Cardiac septum (tissue), 1 donor: ENCODE data around the gene TRIM36. TPM values are rescaled to one million over a fixed set of nuclear protein-coding genes. Genes with fewer than 3 reads are reported as not detected.

Experiments
- DNase-seq: peaks from one replicate; pipeline ENCODE4 v3.0.0-alpha.2; 2020; ENCODE audit warnings: low spot score
- intact Hi-C: fragments of 100-400 bp; cut with DNase I; formaldehyde crosslinking; loops from one replicate; pipeline ENCODE4 v1.14.0; 2022
- total RNA-seq: library from RNA; stranded (reverse); fragmentation: NEBNext Ultra II Directional; extraction: Animal tissue kit (Norgen Biotek cat#: 25700); gene quantifications from one replicate; pipeline ENCODE4 v1.2.1, GENCODE V29; 2021
- donor health status: DM: no; HTN: no; CAD: no.

The TRIM36 gene
- total RNA-seq, 1 donor from 2014 or later = 0.75 TPM

DNA sequence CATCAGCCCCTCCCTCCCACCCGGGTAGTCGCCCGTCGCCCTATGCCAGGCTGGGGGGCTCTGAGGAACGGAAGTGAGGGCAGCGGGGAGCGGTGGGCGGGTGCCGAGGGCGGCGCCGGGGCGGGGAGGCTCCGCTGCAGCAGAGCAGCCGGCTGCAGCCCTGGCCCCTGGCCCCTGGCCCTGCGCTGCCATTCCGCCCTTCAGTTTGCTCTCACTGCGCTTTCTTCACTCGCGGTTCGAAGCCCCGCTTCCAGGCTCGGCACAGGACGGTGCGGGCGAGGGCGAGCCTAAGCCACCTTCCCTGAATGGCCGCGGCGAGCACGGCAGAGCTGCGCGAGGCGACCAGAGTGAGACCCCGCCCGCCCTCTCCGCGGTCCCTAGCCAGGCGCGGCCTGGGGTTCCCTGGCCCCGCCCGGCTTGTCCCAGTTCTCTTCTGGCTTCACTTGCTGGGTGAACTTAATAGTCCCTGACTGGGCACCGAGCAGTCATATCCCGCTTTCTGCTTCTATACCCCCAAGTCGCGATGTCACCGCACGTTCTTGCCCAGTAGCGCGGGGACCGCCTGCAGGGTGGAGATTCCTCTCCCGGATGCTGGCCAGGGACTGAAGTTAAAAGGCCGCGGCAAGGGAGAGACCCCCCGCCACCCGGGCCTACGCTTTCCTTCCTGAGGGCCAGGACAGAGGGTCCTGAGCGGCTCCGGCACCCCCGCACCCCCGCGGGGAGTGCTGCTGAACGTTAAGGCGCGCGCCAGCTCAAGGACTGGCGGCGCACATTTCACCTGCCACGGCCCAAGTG, 623 bp upstream of the TRIM36 start:
- DNase-seq = no peak
- intact Hi-C loops = loop anchor here (10.0 kb wide), 1 partner anchor 674 kb away; the partner anchor contains the start of genes AP3S1 and ATG12

- DNase-seq = no peak
Observed at GRCh38 chr5:115168829-115169486, 750 bp downstream of the TRIM36 start.

GRCh38 chr5:115166744-115167393, 2.8 kb downstream of the TRIM36 start:
- intact Hi-C loops = no loop called here
- DNase-seq = no peak

More at GRCh38 chr5:115168829-115169486, 750 bp downstream of the TRIM36 start:
- intact Hi-C loops = no loop called here

GRCh38 chr5:115165790-115166189, 3.9 kb downstream of the TRIM36 start:
- intact Hi-C loops = no loop called here
- no peak for DNase-seq

DNA sequence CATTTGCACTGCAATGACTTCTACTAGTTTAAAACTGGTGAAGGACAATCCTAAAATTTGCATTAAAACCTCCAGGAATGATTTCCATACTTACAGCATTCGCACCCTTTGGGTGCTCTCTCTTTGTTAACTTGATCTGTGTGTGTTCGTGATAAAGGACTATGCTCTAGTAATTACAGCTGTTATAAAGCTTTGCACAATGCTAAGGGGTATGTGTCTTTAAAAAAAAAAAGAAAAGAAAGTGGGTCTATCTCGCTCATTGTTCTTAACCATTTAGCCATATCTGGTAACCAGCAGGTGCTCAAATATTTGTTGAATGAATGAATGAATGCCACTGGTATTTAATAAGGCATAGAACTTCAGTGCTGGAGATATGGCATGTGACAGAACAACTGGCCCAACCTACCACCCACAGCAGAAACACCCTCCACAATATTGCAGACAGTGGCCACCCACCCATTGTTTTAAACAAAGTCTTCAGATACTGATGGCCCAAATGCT, 8.7 kb downstream of the TRIM36 start:
- intact Hi-C loops = no loop called here
- DNase-seq = no peak

- DNase-seq = no peak
- intact Hi-C loops = no loop called here
Observed at GRCh38 chr5:115151208-115151805, 18.4 kb downstream of the TRIM36 start.

DNA sequence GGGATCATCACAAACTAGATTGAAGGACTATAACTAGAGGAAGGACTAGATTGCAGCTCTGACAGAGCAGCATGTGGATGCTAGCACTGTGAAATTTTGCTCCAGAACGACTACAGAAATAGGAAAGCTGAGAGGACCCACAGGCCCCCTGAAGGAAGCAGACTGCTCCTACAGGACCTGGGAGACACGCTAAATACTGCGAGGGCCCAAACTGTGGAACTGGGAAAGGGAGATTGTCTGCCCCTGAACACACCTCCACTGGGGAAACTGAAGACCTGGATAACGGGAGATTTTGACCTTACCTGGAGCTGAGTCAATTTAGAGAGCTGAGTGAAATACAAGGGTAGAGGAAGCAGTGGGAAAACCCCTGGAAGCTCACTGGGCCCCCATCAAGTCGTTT, 19.2 kb downstream of the TRIM36 start:
- intact Hi-C loops = no loop called here
- DNase-seq = no peak

GRCh38 chr5:115147052-115147451, 22.7 kb downstream of the TRIM36 start:
- no peak for DNase-seq
- intact Hi-C loops = no loop called here

DNA sequence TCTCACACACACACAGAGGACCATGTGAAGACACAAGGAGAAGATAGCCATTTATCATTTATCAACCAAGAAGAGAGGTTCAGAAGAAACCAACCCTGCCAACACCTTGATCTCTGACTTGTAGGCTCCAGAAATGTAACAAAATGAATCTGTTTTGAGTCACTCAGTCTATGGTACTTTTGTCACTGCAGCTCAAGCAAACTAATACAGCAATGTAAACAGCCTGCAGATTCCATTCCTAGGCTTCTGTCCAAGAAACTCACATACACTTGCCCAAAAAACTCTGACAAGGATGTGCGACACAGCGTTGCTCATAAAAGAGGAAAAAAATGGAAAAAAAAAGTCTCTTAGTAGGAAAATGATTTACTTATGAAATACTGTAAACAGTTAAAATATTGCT, 33.4 kb downstream of the TRIM36 start:
- intact Hi-C loops = no loop called here

GRCh38 chr5:115132465-115132864, 37.2 kb downstream of the TRIM36 start:
- intact Hi-C loops = no loop called here
- no peak for DNase-seq

More for the DNA sequence above, 33.4 kb downstream of the TRIM36 start:
- DNase-seq = no peak

DNA sequence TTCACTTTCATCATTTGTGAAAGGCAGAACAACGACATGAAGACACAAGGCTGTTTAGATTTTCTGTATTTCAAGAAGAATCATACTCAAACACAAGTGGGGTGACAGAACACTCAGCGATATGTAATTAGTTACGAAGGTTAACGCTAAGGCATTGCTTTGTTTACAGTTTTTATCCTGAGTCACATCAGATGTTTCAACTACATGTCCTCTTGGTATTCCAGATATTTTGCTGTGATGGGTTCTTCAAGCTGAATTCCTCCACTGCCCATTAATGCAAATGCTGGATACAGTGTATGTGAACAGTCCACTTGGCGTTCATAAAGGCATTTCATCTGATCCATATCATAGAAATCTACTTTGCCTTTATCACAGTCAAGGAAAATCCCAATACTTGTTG, 43.4 kb downstream of the TRIM36 start:
- intact Hi-C loops = no loop called here
- DNase-seq = no peak

DNA sequence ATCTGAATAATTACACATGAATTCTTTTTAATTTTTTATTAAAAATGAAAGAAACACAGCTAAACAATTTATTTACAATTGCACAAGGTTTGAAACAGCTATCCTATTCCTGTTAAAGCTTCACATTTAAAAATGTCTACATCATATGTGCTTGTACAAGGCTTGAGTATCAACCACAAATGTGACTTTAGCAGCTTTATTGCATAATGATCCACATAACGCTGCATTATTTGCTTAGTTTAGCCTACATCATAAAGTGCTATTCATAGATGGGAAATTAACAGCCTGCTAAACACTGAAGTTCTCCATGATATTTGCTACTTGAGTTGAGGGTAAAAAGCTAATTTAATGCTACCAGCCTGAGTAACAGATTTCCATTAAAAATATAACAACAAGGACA, 45.0 kb downstream of the TRIM36 start:
- DNase-seq = no peak
- intact Hi-C loops = no loop called here

- intact Hi-C loops = no loop called here
- DNase-seq = no peak
Observed at GRCh38 chr5:115116001-115116400, 53.7 kb downstream of the TRIM36 start.

GRCh38 chr5:115109840-115110239, 59.9 kb downstream of the TRIM36 start:
- DNase-seq = no peak
- intact Hi-C loops = no loop called here

DNA sequence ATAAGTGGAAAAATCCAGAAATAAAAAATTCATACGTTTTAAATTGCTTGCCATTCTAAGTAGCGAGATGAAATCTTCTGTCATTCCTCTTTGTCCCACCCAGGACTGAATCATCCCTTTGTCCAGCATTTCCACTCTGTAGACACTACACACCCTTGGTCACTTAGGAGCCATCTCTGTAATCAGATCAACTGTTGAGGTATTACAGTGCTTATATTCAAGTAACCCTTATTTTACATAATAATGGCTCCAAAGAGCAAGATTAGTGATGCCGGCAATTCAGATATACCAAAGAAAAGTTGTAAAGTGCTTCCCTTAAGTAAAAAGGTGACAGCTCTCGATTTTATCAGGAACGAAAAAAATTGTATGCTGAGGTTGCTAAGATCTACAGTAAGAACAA, 60.4 kb downstream of the TRIM36 start:
- intact Hi-C loops = no loop called here
- DNase-seq = no peak

DNA sequence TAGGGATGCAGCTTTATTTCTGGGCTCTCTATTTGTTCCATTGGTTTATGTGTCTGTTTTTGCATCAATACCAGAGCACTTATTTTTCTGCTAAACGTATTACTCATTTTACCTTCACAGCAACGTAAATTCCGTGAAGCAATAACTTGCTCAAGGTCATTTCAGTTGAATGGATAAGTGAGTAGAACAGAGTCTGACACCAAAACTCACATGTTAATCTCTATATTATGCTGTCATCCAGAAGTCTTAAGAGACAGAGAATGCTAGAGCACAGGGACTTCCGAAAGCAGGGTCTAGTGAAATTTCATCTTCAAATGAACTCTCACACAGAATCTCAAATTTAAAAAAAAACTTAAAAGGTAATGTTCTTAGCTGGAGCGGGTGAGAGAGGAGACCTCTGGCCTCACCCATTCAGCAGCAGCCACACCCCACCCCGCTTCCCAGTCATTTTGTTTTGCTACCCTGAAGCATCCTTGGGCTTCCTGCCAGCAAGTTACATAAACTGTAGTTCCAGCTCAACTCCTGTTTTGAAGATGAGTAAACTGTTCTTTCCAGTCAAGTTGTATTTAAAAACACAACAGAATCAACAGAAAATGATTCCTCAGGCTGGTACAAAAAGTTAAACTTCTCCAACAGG, 69.3 kb downstream of the TRIM36 start:
- intact Hi-C loops = no loop called here
- DNase-seq = no peak

DNA sequence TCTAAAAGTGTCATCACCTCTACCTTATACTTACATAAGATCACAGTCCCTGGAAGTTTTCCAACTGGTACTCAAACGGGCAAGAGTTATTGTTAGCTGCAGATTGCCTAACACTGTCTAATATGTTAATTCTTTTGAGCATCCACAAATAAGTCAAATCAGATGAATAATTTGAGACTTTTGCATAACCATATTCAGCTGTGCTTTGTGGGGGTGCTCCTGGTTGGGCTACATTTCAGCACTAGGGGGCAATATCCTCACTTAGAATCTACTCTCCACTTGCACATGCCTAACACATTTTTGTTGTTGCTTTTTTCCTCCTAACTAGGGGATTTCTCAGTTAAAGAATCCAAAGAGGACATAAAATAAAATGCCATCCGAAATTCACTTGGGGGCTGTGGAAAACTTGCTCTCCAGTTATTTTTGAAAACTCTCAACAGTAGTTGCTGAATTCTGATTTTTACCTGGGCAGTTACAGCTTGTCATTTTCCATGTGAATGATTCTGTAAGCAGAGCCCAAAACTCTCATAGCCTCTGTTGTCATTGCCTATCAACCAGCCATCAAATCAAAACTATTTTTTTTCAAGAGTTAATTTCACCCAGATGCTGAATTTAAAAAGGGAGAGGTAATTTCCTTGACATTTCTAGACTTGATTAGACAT, 71.5 kb downstream of the TRIM36 start:
- no peak for DNase-seq
- intact Hi-C loops = loop anchor here (5.0 kb wide), 2 partner anchors 149 to 494 kb away; no protein-coding TSS in a partner anchor

GRCh38 chr5:115097236-115097635, 72.5 kb downstream of the TRIM36 start:
- intact Hi-C loops = loop anchor here (5.0 kb wide), 2 partner anchors 150 to 495 kb away; no protein-coding TSS in a partner anchor
- no peak for DNase-seq
